ENCODE results near the gene SUGCT. TPM values are rescaled to one million over a fixed set of nuclear protein-coding genes. Genes with fewer than 3 reads are reported as not detected.

The SUGCT gene
- total and polyA plus RNA-seq, 9 of the 15 experiments (the other 6 are each of a cell fraction or from before 2014, with no cell fraction given): 0.58 to 2.5 (median 1.4) TPM

DNA sequence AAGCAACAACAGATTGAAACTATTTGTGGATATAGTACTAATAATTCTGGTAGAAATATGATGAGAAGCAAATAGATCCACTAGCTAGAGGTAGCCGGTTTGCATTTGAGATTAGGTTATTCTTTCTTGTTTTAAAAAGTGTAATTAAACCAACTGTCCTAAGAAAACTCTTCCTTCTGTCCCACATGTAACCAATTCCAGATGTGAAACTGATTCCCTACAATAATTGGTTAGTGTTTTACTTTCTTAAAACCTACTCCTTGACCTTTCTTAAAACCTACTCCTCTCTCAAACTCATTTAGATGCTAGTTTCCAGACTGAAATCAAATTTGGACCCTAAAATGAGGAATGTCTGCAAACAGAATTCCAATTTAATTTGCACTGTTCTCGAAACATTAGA, 521.5 kb downstream of the SUGCT start (continued):
- TF ChIP-seq, protein P1, sequence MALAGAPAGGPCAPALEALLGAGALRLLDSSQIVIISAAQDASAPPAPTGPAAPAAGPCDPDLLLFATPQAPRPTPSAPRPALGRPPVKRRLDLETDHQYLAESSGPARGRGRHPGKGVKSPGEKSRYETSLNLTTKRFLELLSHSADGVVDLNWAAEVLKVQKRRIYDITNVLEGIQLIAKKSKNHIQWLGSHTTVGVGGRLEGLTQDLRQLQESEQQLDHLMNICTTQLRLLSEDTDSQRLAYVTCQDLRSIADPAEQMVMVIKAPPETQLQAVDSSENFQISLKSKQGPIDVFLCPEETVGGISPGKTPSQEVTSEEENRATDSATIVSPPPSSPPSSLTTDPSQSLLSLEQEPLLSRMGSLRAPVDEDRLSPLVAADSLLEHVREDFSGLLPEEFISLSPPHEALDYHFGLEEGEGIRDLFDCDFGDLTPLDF (CRISPR knock-in tag; IDR thresholded peaks at IDR 0.05): no peak
- no peak for TF ChIP-seq ZNF778 (CRISPR knock-in tag; IDR thresholded peaks at IDR 0.05)
- TF ChIP-seq, protein P2, sequence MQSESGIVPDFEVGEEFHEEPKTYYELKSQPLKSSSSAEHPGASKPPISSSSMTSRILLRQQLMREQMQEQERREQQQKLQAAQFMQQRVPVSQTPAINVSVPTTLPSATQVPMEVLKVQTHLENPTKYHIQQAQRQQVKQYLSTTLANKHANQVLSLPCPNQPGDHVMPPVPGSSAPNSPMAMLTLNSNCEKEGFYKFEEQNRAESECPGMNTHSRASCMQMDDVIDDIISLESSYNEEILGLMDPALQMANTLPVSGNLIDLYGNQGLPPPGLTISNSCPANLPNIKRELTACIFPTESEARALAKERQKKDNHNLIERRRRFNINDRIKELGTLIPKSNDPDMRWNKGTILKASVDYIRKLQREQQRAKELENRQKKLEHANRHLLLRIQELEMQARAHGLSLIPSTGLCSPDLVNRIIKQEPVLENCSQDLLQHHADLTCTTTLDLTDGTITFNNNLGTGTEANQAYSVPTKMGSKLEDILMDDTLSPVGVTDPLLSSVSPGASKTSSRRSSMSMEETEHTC (IDR thresholded peaks at IDR 0.05): no peak
- no peak for TF ChIP-seq CREM (IDR thresholded peaks at IDR 0.05; ENCODE audit: low read depth)
- no peak for TF ChIP-seq FOXJ2 (tag; IDR thresholded peaks at IDR 0.05)
- TF ChIP-seq, protein P3, sequence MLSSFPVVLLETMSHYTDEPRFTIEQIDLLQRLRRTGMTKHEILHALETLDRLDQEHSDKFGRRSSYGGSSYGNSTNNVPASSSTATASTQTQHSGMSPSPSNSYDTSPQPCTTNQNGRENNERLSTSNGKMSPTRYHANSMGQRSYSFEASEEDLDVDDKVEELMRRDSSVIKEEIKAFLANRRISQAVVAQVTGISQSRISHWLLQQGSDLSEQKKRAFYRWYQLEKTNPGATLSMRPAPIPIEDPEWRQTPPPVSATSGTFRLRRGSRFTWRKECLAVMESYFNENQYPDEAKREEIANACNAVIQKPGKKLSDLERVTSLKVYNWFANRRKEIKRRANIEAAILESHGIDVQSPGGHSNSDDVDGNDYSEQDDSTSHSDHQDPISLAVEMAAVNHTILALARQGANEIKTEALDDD (IDR thresholded peaks at IDR 0.05): no peak
- TF ChIP-seq BMI1 (IDR thresholded peaks at IDR 0.05; ENCODE audit: low read length): no peak

DNA sequence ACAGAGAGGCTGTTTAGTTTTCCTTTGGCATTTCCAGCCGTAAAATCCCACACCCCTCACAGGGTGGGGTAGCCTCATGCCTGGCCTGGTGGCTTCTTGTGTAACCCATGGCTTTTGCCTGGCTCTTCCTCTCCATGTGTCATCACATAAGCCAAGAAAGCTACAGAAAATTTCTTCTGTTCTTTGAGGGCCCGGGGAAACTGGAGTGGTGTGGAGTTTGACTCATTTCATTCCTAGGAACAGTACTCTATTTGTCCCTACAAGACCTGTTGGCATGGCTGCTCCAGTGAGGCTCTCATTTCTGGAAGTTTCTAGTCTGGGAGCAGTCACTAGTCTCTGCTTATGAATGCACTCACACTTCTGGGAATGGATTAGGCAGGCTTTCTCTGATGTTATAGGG, 523.9 kb downstream of the SUGCT start:
- H2AFZ ChIP-seq (ENCODE audit: low read depth, low read length): no peak overlapping the region
- FAIRE-seq: no peak
- in situ Hi-C loops (cut with MboI): no loop called here
- H3K9me3 ChIP-seq (replicated peaks; ENCODE audit: control insufficient read depth, insufficient read depth, low read depth, low read length): no peaks in the 10 kb centered on the region
- intact Hi-C loops (cut with micrococcal nuclease): no loop called here
- BruUV-seq (replicated peaks): no TSS peak
- H3K9me1 ChIP-seq (ENCODE audit: control insufficient read depth, insufficient read depth, low read length): no peaks in the 10 kb centered on the region
- POLR2A ChIA-PET: no interaction called here
- CTCF ChIA-PET (ENCODE audit: low intra/inter-chr PET ratio): no interaction called here
- no peaks in the 10 kb centered on the region for H3K27me3 ChIP-seq (ENCODE audit: control insufficient read depth in 2 of 2, insufficient read depth in 2 of 2, low read length in 2 of 2)
- WGBS (ENCODE audit: insufficient coverage, low coverage, missing lambda C conversion rate): 0% methylated on average over 2 of the region's 2 CpGs
- no peaks in the 10 kb centered on the region for H3K79me2 ChIP-seq (ENCODE audit: control insufficient read depth, insufficient read depth, low read length)
- no peak overlapping the region for H3K27ac ChIP-seq (ENCODE audit: extremely low read depth, low read depth, low read length)
- H3K4me3 ChIP-seq: no peak overlapping the region
- no peak for DNase-seq (ENCODE audit: extremely low read depth in 1 of 4, low spot score in 3 of 4)
- H3K4me1 ChIP-seq (replicated peaks in 1 of 2; ENCODE audit: control insufficient read depth in 2 of 2, insufficient read depth in 2 of 2, low read length in 2 of 2): no peaks in the 10 kb centered on the region
- H4K20me1 ChIP-seq (replicated peaks; ENCODE audit: control insufficient read depth, insufficient read depth, low read length): no peaks in the 10 kb centered on the region
- H3K9ac ChIP-seq (ENCODE audit: insufficient read depth in 1 of 2, low read depth in 2 of 2, low read length in 2 of 2): no peak overlapping the region
- H3K4me2 ChIP-seq (ENCODE audit: insufficient read depth, low read length): no peak overlapping the region
- ATAC-seq: no peak
- H3K36me3 ChIP-seq (ENCODE audit: control insufficient read depth, insufficient read depth, low read length): no peaks in the 10 kb centered on the region
- TF ChIP-seq BHLHE40 (IDR thresholded peaks at IDR 0.05; ENCODE audit: low read length) (no peak), CCNT2 (IDR thresholded peaks at IDR 0.05; ENCODE audit: borderline replicate concordance, extremely low read depth, insufficient read length, low read depth, low read length) (no peak)
- TF ChIP-seq, protein P4, sequence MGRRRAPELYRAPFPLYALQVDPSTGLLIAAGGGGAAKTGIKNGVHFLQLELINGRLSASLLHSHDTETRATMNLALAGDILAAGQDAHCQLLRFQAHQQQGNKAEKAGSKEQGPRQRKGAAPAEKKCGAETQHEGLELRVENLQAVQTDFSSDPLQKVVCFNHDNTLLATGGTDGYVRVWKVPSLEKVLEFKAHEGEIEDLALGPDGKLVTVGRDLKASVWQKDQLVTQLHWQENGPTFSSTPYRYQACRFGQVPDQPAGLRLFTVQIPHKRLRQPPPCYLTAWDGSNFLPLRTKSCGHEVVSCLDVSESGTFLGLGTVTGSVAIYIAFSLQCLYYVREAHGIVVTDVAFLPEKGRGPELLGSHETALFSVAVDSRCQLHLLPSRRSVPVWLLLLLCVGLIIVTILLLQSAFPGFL (CRISPR knock-in tag; IDR thresholded peaks at IDR 0.05): no peak
- TF ChIP-seq, protein P5, sequence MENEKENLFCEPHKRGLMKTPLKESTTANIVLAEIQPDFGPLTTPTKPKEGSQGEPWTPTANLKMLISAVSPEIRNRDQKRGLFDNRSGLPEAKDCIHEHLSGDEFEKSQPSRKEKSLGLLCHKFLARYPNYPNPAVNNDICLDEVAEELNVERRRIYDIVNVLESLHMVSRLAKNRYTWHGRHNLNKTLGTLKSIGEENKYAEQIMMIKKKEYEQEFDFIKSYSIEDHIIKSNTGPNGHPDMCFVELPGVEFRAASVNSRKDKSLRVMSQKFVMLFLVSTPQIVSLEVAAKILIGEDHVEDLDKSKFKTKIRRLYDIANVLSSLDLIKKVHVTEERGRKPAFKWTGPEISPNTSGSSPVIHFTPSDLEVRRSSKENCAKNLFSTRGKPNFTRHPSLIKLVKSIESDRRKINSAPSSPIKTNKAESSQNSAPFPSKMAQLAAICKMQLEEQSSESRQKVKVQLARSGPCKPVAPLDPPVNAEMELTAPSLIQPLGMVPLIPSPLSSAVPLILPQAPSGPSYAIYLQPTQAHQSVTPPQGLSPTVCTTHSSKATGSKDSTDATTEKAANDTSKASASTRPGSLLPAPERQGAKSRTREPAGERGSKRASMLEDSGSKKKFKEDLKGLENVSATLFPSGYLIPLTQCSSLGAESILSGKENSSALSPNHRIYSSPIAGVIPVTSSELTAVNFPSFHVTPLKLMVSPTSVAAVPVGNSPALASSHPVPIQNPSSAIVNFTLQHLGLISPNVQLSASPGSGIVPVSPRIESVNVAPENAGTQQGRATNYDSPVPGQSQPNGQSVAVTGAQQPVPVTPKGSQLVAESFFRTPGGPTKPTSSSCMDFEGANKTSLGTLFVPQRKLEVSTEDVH (IDR thresholded peaks at IDR 0.05; ENCODE audit: low read depth, partially characterized antibody): no peak
- TF ChIP-seq, protein P6, sequence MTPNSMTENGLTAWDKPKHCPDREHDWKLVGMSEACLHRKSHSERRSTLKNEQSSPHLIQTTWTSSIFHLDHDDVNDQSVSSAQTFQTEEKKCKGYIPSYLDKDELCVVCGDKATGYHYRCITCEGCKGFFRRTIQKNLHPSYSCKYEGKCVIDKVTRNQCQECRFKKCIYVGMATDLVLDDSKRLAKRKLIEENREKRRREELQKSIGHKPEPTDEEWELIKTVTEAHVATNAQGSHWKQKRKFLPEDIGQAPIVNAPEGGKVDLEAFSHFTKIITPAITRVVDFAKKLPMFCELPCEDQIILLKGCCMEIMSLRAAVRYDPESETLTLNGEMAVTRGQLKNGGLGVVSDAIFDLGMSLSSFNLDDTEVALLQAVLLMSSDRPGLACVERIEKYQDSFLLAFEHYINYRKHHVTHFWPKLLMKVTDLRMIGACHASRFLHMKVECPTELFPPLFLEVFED (CRISPR knock-in tag; conservative IDR thresholded peaks at IDR 0.05): no peak

Measured in K562 (cell line).